K562 (cell line): Measurements from ENCODE around the gene PRDM16. TPM values are rescaled to one million over a fixed set of nuclear protein-coding genes. Genes with fewer than 3 reads are reported as not detected.

Experiments
- CEBPG ChIP-seq, 3 experiments: fragments of 200-800 bp in 1 of 3; sonication (Bioruptor generic) in 1 of 3; sonication (generic) in 1 of 3; formaldehyde crosslinking in 1 of 3; IDR thresholded peaks in 2 of 3; conservative IDR thresholded peaks in 1 of 3; 2 replicates each; pipeline versions ENCODE4 v1.6.1 to v1.8.0; 2016 to 2022; ENCODE audit warnings: missing compliant biosample characterization in 2 of 3, missing genetic modification characterization in 2 of 3, mild to moderate bottlenecking in 1 of 3, missing genetic modification reagents in 1 of 3
- CTCFL ChIP-seq: IDR thresholded peaks from 2 replicates; pipeline ENCODE4 v1.6.1; 2011; ENCODE audit warnings: borderline replicate concordance, low read depth, mild to moderate bottlenecking, moderate library complexity, low read length; ENCODE audit not compliant: insufficient read depth, poor library complexity, severe bottlenecking
- KDM2B ChIP-seq: fragments of 250-450 bp; sonication (Bioruptor Pico); IDR thresholded peaks from 2 replicates; pipeline ENCODE4 v1.8.0; 2021; ENCODE audit warnings: mild to moderate bottlenecking, moderate library complexity
- KDM5B ChIP-seq: fragments of 200-600 bp; sonication (generic); IDR thresholded peaks from 2 replicates; pipeline ENCODE4 v1.6.1; 2012; ENCODE audit warnings: low read depth, mild to moderate bottlenecking, moderate library complexity, low read length, control low read depth, inconsistent platforms; ENCODE audit not compliant: insufficient replicate concordance
- MCM3 ChIP-seq: fragments of 450-650 bp; IDR thresholded peaks from 2 replicates; pipeline ENCODE4 v1.6.1; 2016
- MTA3 ChIP-seq: fragments of 450-650 bp; formaldehyde crosslinking; IDR thresholded peaks from 2 replicates; pipeline ENCODE4 v1.6.1; 2017; ENCODE audit warnings: mild to moderate bottlenecking, borderline replicate concordance
- NR0B1 ChIP-seq: fragments of 450-650 bp; IDR thresholded peaks from one replicate; pipeline ENCODE4 v1.6.1; 2018; ENCODE audit warnings: mild to moderate bottlenecking, moderate library complexity; ENCODE audit not compliant: partially characterized antibody
- POLR2G ChIP-seq: fragments of 200-400 bp; formaldehyde crosslinking; IDR thresholded peaks from 2 replicates; pipeline ENCODE4 v1.6.1; 2017; ENCODE audit warnings: low read depth, mild to moderate bottlenecking, antibody characterized with exemption, low read length, moderate library complexity
- SAFB ChIP-seq: fragments of 200-400 bp; formaldehyde crosslinking; IDR thresholded peaks from 2 replicates; pipeline ENCODE4 v1.6.1; 2017; ENCODE audit warnings: low read depth, low read length, borderline replicate concordance
- SIN3A ChIP-seq, 2 experiments: fragments of 150-350 bp in 1 of 2; IDR thresholded peaks; 2 replicates each; pipeline ENCODE4 v1.6.1; 2011 to 2016; ENCODE audit warnings: borderline replicate concordance in 2 of 2, low read depth in 2 of 2, low read length in 2 of 2, mild to moderate bottlenecking in 2 of 2, moderate library complexity in 2 of 2; ENCODE audit not compliant: control insufficient read depth in 1 of 2
- SMAD3 ChIP-seq: fragments of 450-650 bp; formaldehyde crosslinking; conservative IDR thresholded peaks from 2 replicates; pipeline ENCODE4 v1.4.0; 2020; ENCODE audit warnings: mild to moderate bottlenecking
- STAT5B ChIP-seq: fragments of 250-450 bp; sonication (Bioruptor Pico); IDR thresholded peaks from 2 replicates; pipeline ENCODE4 v1.8.0; 2021; ENCODE audit warnings: mild to moderate bottlenecking, inconsistent platforms
- ZNF24 ChIP-seq: fragments of 450-650 bp; IDR thresholded peaks from 2 replicates; pipeline ENCODE4 v1.6.1; 2016
- ZNF263 ChIP-seq: sonication (generic); formaldehyde crosslinking; IDR thresholded peaks from 2 replicates; pipeline ENCODE4 v1.8.0; 2022; ENCODE audit warnings: mild to moderate bottlenecking, missing genetic modification reagents, borderline replicate concordance
- ZNF583 ChIP-seq: fragments of 250-450 bp; sonication (Bioruptor Pico); IDR thresholded peaks from 2 replicates; pipeline ENCODE4 v1.4.0; 2020
- ZNF668 ChIP-seq: fragments of 250-450 bp; sonication (Bioruptor Pico); IDR thresholded peaks from 2 replicates; pipeline ENCODE4 v1.8.0; 2022; ENCODE audit warnings: mild to moderate bottlenecking, inconsistent platforms
- polyA plus RNA-seq, 8 experiments: library from polyadenylated mRNA; depleted of rRNA in 4 of 8; stranded (reverse) in 5 of 8; unstranded in 3 of 8; fragments of >200 nt; fragmentation: Nextera tagmentation in 2 of 8; fragmentation: Illumina TruSeq in 1 of 8; extraction: Ambion mirVana in 2 of 8; extraction: Trizol in 1 of 8; gene quantifications; 2 replicates each; pipeline versions ENCODE4 v1.2.1 to v1.2.3, GENCODE V29; 2011 to 2014; ENCODE audit warnings: inconsistent platforms in 1 of 8, missing spikeins in 1 of 8
- total RNA-seq, 7 experiments: library from RNA; depleted of rRNA in 6 of 7; stranded (reverse); fragments of >200 nt in 6 of 7; fragmentation: Illumina TruSeq in 2 of 7; extraction: Trizol in 2 of 7; gene quantifications; 2 replicates each; pipeline versions ENCODE4 v1.2.1 to v1.2.3, GENCODE V29; 2011 to 2021; ENCODE audit warnings: low replicate concordance in 1 of 7
- TF ChIP-seq, protein P1 (sequence below): fragments of 250-450 bp; sonication (Bioruptor Pico); IDR thresholded peaks from 2 replicates; pipeline ENCODE4 v1.5.0; 2021; ENCODE audit warnings: mild to moderate bottlenecking, moderate library complexity
- TF ChIP-seq, protein P2 (sequence below): sonication (generic); formaldehyde crosslinking; IDR thresholded peaks from 2 replicates; pipeline ENCODE4 v1.5.0; 2020; ENCODE audit warnings: missing genetic modification reagents

Gene PRDM16
- total and polyA plus RNA-seq, 9 of the 15 experiments (the other 6 are each of a cell fraction or from before 2014, with no cell fraction given) = 0.10 to 0.27 TPM; not detected in 7

DNA sequence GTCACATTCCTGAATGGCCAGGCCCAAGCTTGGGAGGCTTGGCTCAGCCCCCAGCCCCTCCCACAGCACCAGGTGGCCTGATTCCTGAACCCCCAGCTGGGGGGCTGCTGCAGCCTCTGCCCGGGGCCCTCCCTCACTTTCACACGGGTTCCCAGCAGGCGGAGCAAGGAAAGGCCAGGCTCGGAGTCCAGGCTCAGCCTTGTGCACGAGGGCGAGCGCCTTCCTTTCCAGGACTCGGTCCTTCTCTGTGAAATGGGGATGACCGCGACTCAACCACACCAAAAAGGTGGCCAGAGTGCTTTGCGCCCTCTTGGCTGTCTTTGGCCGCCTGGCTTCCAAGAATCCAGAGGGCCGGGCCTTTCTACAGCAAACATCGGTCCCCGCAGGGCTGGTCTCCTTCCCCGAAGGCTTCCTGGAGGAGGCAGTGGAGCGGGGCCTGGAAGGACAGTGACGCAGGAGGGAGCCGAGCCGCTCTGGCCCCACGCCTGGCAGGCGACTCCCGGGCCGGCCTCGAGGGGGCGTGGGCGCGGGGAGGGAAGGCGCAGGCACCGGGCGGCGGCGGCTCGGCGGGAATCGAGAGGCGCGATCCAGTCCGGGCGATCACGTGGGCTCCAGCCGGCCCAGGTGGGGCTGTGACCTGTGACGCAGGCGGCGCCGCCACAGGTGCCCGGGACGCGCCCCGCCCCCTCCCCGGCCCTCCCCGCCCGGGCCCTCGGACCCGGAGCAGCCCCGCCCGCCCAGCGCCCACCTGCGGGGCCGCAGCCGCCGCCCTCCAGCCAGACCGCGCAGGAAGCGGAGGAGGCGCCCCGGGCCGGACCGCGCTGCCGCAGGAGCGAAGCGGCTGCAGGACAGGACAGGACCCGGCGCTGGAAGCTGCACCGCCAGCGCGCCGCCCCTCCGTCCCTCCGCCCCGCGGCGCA is 385.1 kb downstream of the PRDM16 start, which contains the start of gene ARHGEF16 (continued):
- TF ChIP-seq CTCFL (peak; percentile 92), KDM5B (peak; percentile 32), SAFB (0 out of 2 replicates have a peak, but pooled peaks have one; percentile 18), ZNF583 (CRISPR knock-in tag) (no peak), STAT5B (CRISPR knock-in tag) (no peak), ZNF263 (peak; percentile 52; the same call in 1 of the 2 replicates), MCM3 (no peak), CEBPG (CRISPR knock-in tag; IDR thresholded peaks at IDR 0.05) (no peak), CEBPG (tag; conservative IDR thresholded peaks at IDR 0.05 in 1 of 2, IDR thresholded peaks at IDR 0.05 in 1 of 2) (no peak), SIN3A (IDR thresholded peaks at IDR 0.05; ENCODE audit: borderline replicate concordance in 2 of 2, control insufficient read depth in 1 of 2, low read depth in 2 of 2, low read length in 2 of 2) (peak in 1 of 2 experiments; percentile 28; a peak in 1 of 4 replicates), POLR2G (0 out of 2 replicates have a peak, but pooled peaks have one; percentile 17), MTA3 (0 out of 2 replicates have a peak, but pooled peaks have one; percentile 39), NR0B1 (no peak), SMAD3 (CRISPR knock-in tag) (no peak), ZNF668 (CRISPR knock-in tag) (no peak), KDM2B (CRISPR knock-in tag) (no peak), ZNF24 (peak; percentile 13; the same call in 1 of the 2 replicates)
- TF ChIP-seq, protein P1, sequence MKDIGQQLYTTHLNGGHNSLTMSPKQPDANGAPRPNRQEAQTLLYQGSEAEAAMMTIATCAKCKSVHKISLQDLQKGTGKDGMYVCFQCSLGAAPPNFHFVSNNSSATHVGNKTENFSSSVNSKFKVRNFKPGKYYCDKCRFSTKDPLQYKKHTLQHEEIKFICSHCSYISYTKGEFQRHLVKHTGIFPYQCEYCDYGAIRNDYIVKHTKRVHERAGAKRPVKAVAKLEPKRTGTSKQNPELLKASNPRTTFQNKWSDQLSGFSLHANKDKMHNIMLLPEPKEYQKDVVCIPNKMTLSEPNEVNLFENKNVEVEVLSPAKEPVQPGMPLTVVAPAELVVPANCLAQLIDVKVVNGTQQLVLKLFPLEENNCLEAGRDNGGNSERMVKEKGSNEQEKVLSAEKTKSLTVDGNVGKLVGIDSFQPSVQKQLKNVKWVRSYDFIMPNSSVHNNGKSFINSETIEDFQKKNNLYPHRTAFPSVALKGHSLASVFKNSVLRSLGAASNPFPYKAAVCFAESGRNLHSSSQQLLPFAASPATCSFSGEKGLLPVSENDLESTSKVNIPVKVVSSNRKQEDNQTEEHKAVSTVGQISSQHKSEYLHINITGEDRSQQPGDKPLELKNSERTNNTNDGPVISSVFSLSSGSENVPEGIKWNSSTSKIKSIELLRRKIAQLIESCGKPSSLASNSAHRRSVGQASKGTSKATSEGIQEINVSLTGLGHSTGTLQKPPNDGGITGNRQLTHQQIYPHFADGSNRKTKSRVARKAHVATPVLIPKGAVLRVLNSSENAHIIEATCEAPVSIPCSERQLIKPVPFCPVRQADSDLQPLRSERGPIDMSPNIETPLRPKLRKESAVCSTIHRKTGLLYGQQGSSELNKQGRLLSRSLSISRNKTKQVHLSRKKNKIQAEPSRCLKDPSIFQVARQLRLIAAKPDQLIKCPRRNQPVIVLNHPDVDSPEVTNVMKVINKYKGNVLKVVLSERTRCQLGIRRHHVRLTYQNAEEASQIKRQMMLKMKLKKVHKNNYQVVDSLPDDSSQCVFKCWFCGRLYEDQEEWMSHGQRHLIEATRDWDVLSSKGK = no peak
- TF ChIP-seq, protein P2, sequence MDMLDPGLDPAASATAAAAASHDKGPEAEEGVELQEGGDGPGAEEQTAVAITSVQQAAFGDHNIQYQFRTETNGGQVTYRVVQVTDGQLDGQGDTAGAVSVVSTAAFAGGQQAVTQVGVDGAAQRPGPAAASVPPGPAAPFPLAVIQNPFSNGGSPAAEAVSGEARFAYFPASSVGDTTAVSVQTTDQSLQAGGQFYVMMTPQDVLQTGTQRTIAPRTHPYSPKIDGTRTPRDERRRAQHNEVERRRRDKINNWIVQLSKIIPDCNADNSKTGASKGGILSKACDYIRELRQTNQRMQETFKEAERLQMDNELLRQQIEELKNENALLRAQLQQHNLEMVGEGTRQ (CRISPR knock-in tag) = peak; percentile 80
